OCI-M2 (cell line): ENCODE data around the gene HSPA9.

ENCODE experiments used
- DNase-seq: peaks from one replicate; lab custom pipeline; 2025; ENCODE audit not compliant: unreplicated experiment; lab: John Stamatoyannopoulos, UW

Gene HSPA9

DNA sequence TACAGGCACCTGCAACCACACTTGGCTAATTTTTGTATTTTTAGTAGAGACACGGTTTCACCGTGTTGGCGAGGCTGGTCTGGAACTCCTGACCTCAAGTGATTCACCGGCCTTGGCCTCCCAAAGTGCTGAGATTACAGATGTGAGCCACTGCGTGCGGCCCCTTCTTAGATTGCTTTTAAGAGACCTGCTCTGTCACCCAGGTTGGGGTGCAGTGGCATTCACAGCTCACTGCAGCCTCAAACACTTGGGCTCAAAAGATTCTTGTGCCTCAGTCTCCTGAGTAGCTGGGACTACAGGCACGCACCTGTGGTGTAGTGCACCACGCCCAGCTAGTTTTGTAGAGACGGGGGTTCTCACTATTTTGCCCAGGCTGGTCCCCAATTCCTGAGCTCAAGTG, 11.0 kb downstream of the HSPA9 start:
- DNase-seq = no peak

DNA sequence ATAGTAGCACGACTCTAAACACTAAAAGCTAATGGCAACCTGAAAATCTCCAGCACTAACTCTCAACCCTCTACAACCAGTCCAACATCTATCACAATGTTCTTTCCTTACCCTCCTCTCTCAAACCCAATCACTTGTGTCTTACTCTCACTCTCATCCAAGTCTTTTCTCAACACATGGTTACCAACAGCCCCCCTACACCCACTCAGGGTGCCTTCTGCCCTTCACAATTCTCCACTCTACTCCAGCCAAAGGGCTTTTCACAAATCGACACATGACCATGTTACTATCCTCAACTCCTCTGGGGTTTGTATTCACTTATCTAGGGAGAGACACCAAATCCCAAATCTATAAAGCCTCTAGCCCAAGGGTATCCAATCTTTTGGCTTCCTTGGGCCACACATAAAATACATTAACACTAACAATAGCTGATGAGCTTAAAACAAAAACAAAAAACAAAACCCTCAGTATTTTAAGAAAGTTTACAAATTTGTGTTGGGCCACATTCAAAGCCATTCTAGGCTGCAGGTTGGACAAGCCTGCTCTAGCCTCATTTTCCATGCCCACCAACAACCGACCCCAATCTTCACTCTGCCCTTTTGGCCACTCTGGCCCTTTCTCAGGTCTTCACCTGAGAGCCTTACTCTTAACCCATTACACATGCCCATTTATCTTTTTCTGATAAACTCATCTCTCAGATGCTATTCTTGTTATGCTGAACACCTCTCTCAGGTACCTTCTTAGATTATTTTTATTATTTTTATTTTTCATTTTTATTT, 11.7 kb downstream of the HSPA9 start:
- no peak for DNase-seq

DNA sequence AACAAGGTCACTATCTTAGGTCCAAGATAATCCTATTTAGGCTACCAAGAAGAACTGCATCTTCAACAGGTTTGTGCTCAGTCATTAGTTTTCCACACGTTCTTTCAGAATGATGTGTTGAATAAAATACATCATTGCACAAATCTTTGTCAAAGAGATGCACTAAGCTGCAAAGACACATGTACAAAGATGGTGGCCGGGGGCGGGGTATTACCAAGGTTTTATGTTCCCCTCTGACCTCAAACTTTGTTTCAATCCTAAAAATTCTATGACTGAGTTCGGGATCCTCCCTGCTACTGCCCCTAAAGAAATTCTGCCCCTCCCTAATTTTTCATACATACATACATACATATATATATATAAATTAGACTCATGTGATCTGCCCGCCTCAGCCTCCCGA, 14.2 kb downstream of the HSPA9 start:
- no peak for DNase-seq

DNA sequence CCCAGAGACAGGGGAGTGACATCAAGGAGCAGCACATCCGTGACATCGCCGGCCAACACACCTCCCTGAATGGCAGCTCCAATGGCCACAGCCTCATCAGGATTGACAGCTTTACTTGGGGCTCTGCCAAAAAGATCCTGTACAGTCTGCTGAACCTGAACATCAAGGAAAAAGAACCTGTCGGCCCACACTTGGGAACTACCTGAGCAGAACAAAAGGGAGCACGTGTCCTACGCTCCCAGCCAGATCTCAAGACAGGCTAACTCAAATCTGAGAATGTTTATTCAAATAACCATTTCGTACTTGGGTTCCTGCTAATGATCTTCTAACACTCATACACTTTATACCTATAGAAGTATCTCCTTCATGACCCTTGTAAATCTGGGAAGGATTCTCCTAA, 15.3 kb downstream of the HSPA9 start:
- DNase-seq = no peak

DNA sequence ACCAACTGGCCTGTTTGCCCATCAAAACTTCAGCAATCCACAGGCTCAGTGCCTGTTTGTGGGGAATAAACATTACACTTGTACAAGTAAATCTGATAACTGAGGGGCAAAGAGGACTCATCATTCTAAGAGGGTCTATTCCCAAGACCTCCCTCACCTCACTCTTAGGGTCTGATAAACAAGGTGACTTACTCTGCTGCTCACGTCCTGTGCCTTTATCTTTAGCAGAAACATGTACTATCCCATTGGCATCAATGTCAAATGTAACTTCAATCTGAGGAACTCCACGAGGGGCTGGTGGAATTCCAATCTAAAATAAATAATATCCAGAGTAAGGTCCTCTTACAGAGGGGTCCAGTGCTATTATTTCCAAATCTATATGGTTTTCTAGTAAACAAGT, 17.5 kb downstream of the HSPA9 start:
- no peak for DNase-seq

DNA sequence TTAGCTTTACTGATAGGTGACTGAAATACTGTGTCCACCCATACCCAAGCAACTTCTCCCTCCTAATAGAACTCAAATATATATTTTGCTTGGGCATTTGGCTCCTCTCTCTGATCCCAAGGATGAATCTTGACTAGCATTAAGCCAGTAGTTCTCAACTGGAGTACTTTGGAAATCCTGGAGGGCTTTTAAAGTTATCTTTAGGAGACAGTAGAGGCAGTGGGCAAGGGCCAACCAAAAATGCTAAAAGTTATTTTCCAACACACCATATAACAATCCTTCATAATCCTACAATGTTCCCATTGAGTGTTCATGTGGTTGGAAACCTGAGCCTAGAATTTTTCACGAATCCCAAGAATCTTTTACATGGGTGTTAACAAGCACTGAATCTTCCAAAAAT, 21.1 kb downstream of the HSPA9 start:
- DNase-seq = no peak

DNA sequence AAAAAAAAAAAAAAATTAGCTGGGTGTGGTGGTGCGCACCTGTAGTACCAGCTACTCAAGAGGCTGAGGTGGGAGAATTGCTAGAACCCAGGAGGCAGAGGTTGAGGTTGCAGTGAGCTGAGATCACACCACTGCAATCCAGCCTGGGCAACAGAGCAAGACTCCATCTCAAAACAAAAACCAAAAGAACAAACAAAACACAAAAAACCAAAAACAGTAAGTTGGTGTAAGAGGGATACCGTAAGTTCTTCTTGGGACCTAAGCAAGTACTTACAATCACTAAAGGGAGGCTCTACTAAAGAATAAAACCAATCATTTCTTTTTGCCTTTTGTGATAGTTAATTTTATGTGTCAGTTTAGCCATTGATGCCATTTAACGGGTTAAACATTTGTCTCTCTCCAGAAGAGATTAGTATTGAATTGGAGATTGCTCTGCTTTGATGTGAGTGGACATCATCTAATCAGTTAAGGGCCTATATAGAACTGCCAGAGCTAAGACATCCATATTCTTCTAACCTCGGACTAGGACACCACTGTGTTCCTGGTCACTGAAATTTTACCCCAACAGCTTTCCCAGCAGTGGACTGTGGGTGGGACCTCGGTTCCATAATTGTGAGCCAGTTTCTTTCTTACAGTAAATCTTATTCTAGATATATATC, 21.6 kb downstream of the HSPA9 start:
- DNase-seq = no peak

DNA sequence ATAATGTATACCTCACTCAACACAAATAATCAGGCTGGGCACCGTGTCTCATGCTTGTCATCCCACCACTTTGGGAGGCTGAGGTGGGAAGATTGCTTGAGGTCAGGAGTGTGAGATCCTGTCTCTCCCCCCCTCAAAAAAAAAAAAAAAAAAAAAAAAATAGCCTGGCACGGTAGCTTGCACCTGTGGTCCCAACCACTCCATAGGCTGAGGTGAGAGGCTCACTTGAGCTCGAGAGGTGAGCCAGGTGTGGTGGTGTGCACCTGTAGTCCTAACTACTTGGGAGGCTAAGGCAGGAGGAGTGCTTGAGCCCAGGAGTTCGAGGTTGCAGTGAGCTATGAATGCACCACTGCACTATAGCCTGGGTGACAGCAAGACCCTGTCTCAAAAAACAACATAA, 22.5 kb downstream of the HSPA9 start:
- DNase-seq = no peak

DNA sequence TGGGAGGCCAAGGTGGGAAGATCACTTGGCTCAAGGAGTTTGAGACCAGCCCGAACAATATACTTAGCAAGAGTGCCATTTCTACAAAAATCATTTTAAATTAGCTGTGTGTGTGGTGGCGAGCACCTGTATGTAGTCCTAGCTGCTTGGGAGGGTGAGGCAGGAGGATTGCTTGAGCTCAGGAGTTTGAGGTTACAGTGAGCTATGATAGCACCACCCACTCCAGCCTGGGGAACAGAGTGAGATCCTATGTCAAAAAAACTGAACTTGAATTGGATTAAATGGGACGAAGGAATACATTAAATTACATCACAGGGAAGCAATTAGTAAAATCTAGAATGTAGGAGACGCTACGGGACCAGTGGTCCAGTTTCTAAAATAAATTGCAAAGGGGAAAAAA, 25.8 kb downstream of the HSPA9 start:
- DNase-seq = no peak

DNA sequence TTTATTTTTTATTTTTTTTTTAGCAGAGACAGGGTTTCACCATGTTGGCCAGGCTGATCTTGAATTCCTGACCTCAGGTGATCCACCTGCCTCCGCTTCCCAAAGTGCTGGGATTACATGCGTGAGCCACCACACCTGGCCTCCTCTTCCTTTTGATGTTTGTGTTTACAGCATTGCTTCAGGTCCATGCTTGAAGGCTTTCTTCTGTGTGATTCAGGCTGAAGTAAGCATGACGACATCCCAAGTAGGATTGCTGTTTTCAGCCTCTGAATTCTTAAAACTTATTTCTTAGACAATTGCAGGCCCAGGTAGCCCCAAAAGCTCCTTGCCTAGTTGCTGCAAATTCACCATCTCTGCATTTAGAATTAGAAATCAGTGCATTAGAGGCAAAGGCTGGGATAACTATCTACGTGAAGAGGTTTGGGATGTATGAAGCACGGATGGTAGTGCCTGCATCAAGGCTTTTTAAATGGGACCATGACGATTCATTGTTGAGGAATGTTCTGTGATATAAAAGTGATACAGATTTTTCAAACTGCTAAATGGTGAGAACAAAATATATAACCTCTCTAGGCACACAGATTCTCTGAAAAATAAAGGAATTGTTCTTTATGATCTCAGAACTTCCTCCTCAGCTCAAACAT, 29.2 kb downstream of the HSPA9 start:
- no peak for DNase-seq

DNA sequence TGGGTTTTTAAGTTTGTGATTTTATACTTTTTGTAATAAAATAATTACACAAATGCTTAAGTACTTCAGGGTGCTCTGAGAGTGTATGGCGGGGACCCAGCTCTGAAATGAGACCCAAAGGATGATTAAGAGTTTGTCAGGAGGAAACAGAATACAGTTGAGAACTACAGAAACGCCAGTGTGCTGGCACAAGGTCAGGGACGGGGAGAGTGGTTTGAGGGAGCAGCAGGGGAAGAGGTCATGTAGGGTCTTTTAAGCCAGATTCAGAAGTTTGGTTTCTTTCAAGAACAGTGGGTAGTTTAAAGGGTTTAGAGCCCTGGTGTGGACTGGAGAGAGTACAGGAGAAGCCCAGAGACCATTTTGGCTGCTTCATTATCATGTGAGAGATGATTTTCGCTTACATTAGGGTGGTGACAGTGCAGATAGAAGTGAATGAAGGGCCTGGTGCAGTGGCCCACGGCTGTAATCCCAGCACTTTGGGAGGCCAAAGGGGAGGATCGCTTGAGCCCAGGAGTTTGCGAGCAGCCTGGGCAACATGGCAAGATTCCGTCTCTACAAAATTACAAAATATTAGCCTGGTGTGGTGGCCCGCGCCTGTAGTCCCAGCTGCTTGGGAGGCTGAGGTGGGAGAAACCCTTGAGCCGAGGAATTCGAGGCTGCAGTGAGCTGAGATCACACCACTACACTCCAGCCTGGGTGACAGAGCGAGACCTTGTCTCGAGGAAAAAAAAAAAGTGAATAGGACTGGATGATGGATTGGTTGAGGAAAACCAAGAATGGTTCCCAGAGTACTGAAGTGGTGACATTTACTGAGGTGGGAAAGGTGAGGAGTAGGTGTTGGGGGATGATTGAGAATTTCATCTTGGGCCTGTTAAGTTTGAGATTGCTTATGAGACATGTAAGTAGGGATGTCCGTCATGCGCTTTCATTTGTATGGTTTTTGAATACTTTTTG, 30.7 kb downstream of the HSPA9 start:
- no peak for DNase-seq

DNA sequence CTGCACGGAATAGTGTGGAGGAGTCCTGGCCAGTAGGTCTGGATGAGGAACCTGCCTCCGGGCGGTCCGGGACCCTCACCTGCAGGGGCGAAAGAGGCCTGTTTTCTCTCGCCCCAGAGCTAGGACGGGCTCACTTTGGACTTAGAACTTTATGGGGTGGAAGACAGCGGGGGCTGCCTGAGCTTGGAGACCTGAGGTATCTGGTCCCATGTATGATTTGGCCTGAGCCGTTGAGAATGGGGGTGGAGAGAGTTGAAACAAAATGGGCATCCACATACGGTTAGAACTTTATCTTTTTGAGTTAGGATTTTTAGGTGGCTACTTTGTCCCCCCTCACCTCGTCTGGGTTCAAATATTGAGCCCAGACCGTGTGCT, 31.5 kb downstream of the HSPA9 start:
- DNase-seq = no peak

DNA sequence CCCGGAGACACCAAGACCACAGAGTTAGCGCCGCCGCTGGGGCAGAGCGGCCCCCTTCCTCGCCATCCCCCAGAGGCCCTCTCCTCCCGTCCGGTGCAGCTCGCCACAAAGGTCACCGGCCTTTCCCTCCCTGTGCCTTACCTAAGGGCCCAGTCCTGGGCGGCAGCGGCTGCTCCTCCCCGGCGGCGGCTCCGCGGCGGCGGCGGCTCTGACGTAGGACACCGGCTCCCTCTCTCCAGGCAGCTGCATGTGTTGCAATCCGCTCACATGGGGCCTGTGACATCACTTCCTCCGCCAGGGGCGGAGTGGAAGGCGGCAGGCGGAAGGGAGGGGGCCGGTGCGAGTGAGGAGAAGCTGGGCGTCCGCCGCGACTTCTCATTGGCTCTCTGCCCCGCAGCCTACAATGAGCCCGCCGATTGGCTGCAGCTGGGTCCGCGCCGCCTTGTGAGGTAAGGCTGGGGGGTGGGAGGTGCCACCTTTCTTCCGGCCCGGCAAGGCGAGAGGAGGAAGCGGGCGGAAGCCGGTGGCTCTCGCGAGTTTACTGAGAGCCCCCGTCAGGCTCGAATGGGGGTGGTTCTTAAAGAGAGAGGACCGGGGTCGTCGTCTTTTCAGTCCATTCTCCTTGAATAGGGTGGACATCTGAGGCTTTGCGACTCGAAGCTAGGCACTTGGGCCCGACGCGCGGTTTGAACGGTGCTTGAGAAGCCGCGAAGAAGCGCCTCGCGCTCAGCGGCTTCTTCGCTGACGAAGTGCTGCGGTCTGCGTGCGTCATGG, 32.1 kb downstream of the HSPA9 start, which contains the start of gene ETF1:
Gene ETF1 (minus strand): TSS at position 281 of the 774 bp plus-strand sequence. CDS start 318 bp downstream, outside the sequence.
- peak; percentile 88 for DNase-seq

DNA sequence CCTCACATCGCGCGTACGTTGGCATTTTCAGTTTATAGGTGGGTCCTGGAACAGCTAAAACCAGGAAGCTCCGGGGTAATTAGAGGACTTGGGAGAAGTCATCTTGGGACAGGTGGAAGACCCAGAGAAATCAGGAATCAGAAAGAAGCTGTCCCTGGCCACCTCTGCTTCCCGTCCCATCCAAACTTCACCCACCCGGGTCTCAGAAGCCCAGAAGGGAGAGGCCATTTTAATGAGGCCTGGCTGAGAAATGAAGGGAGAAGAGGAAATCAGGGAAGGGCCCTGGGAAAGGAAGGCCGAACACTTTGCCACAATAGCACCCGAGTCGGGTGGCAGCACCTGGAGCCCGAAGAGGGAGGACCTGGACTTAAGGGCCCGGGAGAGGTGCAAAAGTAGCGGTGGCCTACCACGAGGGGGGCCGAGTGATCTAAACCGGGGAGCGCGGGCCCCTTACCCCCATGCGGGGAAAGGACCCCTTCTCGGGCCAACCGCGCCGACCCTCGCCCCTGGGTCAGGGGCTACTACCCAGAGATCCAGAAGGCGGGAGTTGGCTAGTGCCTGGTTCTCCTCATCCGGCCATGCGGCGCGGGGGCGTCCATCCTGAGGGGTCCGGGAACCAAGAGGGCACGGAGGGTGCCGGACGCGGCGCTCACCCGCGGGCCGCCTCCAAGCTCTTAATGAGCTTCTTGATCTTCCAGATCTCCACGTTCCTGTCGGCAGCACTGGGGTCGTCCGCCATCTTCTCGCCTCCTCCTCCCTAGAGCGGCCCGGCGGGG, 32.8 kb downstream of the HSPA9 start:
- no peak for DNase-seq

DNA sequence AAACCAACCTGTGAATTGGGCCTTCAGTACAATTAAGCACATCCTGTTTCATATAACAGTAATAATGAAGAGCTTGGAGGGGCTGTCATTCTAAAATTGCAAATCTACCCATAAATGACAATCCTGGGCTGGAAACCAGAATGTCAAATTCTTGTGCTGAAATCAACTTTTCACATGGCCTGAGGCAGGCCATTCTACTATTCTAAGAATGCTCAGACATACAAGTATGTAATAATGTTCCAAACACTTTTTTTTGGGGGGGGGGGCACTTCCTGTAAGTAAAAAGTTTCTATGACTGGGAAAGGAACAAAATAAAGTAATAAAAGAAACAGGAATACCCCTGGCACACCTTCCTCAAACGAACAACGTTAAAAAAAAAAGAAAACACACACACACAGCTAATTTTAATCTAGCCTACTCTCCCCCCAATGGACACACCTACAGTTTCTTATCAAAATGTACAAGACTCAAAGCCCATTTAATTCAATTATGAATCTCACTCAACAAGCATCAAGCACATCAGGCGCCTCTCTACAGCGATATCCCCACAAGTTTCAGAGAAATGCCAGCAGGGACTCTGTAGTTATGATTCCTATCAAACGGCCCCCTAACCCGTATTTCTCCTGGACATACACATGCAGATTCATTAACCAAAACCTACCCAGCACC, 33.6 kb downstream of the HSPA9 start:
- DNase-seq = no peak

DNA sequence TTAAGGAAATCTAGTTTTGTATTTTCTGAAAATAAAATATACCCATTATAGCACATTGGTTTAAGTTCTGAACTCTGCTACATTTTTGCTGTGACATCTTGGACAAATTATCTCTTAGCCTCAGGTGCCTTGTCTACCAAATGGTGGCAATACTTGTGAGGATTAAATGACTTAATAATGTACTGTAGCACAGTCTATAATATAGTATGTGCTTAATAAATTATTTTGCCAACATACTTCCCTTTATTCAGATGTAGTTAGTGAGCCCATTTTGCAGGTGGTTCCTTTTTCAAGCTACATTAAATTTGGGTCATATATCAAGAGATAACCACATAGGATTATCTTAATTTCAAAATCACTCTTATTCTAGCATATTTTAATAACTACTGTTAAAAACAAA, 35.4 kb downstream of the HSPA9 start:
- no peak for DNase-seq

DNA sequence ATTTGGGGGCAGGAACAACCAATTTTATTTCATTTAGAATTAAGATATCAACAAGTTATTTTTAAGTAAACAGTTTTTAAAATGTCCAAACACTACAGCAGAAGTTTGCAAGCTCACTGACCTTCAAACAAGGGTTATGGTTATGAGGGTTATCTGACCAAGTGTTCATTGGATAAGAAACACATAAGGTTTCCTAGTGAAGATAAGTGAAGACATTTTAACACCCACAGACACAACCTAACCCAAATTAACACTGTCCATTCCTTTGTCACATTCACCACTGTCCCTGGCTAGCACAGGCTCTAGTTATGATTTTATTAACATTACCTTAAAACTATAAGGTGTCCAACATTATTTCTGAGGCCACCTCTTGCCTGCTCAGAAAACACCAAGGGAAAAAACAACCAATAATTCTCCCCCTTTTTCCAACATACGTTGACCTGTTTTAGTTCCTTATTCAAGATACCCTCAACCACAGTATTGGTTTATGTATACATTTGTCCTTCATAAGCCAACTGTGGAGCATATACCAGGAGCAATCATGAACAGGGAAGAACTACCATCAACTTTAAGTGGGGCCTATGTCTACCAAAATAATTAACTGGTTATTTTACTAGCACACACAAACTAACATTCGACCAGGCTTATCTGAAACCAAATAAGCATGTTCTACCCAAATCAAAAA, 36.1 kb downstream of the HSPA9 start:
- DNase-seq = no peak

DNA sequence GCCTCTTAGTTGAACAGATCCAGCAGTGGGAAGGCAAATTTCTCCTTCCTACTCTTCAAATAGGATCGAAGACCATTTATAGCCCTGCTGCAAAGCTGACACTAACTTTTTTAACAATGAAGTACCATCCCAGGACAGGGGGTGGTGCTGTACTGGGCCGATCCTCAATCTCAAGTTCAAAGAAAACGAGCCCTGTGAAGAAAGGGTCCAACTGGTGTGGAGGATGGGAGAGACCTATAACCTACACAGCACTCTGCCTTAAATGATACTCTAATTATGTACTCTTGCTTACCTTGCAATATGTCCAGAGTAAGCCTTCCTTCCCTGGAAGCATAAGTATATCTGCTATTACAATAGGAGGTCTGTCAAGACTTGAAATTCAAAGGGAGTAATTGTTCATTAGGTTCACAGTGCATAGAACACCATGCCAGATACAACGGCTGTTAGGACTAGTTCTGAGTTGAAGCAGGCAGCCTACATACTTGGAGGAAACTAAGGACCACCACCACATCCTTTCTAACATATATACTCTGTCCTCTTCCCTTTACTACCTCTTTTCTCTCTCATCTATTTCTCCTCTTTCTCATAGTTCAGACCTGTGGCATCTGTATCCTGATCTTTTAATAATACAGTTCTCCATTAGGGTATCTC, 38.4 kb downstream of the HSPA9 start:
- no peak for DNase-seq
